Activated T-helper 2 cell treated with anti-CD3 and anti-CD28 coated beads, Interferon-gamma antibody, Interleukin-2, Interleukin-4, amounts not matched to agents 10 μg/mL and 5 μg/mL and 100 μg/mL, durations not matched to agents 14 hours and 24 hours and 36 hours (primary cell): ENCODE data around the gene JMJD7. TPM values are rescaled to one million over a fixed set of nuclear protein-coding genes. Genes with fewer than 3 reads are reported as not detected.

ENCODE experiments used
- DNase-seq: peaks from one replicate; pipeline ENCODE4 v3.0.0; 2021; ENCODE audit warnings: low spot score
- H3K27ac Mint-ChIP-seq: one replicate; pipeline ENCODE4 v1.8.0; 2021; ENCODE audit warnings: mixed read lengths
- H3K27me3 Mint-ChIP-seq: one replicate; pipeline ENCODE4 v1.8.0; 2021; ENCODE audit warnings: low read depth, mixed read lengths
- H3K36me3 Mint-ChIP-seq: one replicate; pipeline ENCODE4 v1.8.0; 2021; ENCODE audit warnings: low read depth, mixed read lengths
- H3K4me1 Mint-ChIP-seq: one replicate; pipeline ENCODE4 v1.8.0; 2021; ENCODE audit warnings: low read depth, mixed read lengths
- H3K4me3 Mint-ChIP-seq: one replicate; pipeline ENCODE4 v1.8.0; 2021; ENCODE audit warnings: low read depth, mild to moderate bottlenecking, moderate library complexity, mixed read lengths
- H3K9me3 Mint-ChIP-seq: one replicate; pipeline ENCODE4 v1.8.0; 2021; ENCODE audit warnings: mixed read lengths
- intact Hi-C: fragments of 100-400 bp; cut with micrococcal nuclease; formaldehyde crosslinking; loops from one replicate; pipeline ENCODE4 v1.15.1; 2023
- total RNA-seq: library from RNA; stranded (reverse); gene quantifications from 2 replicates; pipeline ENCODE4 v1.2.3, GENCODE V29; 2022

The JMJD7 gene
- total RNA-seq, 1 donor from 2014 or later: 15.7 TPM

DNA sequence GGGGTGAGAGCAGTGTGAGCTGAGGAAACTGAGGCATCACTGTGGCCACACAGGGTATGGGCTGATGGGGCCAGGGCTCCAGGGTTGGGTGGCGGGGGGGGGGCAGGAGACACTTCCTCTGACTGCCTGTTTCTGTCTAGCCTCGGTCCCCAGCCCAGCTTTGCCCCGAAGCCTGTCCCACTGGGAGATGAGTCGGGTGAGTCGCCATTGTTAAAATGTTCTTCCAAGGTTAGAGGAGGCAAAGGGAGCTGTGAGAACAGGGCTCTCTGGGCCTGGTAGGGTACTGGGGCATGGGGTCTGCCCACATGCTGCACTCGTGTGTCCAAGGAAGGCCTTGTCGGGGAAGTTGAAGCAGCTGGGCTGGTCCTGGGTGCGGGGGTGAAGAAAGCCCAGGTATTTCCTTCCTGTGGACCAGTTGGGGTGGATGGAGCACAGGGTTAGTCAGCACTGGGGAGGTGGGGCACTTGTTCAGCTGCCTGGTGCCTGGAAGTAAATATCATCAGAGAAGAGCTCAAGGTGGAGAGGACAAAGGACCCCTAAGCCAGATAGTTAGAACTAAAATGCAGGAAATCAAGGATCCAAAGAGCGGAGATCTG is 8.3 kb upstream of the JMJD7 start:
- no peak for DNase-seq

DNA sequence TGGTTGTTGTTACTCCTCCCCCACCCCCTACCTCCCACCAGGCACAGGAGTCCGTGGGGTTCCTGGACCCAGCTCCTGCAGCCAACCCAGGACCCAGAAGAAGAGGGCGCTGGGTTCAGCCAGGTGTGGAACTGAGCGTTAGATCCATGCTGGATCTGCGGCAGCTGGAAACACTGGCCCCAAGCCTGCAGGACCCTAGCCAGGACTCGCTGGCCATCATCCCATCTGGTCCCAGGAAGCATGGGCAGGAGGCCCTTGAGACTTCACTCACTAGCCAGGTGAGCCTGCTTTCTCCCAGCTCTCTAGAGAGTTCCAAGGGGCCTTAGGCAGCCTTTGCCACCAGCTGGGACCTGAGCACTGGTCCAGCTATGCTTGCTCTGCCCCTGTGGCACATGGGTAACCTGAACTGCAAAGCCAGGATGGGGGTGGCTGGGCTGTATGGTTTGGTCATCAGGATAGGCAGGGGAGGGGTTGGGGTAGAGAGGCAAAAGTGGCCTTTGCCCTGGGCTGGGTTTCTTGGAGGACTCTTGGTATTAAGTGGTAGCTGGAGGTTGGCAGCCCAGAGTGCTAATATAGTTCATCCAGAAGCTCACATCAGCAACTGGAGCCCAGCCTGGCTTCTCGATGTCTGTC is 7.0 kb upstream of the JMJD7 start:
- H3K27me3 Mint-ChIP-seq: no peaks in the 10 kb centered on the region
- no peaks in the 10 kb centered on the region for H3K9me3 Mint-ChIP-seq
- no peak overlapping the region for H3K4me3 Mint-ChIP-seq
- intact Hi-C loops: no loop called here
- DNase-seq: no peak
- H3K4me1 Mint-ChIP-seq: no peaks in the 10 kb centered on the region
- H3K36me3 Mint-ChIP-seq: peaks cover 34% of the 10 kb centered on the region
- H3K27ac Mint-ChIP-seq: no peak overlapping the region

More for the DNA sequence above, 8.3 kb upstream of the JMJD7 start:
- H3K4me3 Mint-ChIP-seq: no peak overlapping the region
- peaks cover 39% of the 10 kb centered on the region for H3K36me3 Mint-ChIP-seq
- H3K27ac Mint-ChIP-seq: peak overlapping the region; percentile 35
- H3K27me3 Mint-ChIP-seq: no peaks in the 10 kb centered on the region
- H3K9me3 Mint-ChIP-seq: no peaks in the 10 kb centered on the region
- intact Hi-C loops: no loop called here
- H3K4me1 Mint-ChIP-seq: no peaks in the 10 kb centered on the region

DNA sequence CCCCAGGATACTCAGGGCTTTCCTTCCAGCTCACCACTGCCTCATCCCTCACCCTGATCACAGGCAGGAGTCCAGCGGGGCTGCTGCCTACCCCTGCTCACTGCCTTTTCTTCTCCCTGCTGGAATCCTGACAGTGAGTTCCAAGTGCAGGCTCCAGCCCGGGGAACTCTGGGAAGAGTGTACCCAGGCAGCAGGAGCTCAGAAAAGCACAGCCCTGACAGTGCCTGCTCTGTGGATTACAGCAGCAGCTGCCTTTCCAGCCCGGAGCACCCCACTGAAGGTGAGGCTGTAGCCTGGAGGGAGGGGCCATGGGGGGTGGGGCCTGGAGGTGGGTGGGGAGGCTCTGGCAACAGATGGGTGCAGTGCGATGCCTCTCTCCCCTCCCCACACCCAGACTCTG is 6.1 kb upstream of the JMJD7 start:
- Mint-ChIP-seq H3K4me3 (no peak overlapping the region), H3K27ac (no peak overlapping the region), H3K27me3 (no peaks in the 10 kb centered on the region), H3K9me3 (no peaks in the 10 kb centered on the region), H3K4me1 (no peaks in the 10 kb centered on the region), H3K36me3 (peaks cover 32% of the 10 kb centered on the region)
- no peak for DNase-seq
- intact Hi-C loops: no loop called here

DNA sequence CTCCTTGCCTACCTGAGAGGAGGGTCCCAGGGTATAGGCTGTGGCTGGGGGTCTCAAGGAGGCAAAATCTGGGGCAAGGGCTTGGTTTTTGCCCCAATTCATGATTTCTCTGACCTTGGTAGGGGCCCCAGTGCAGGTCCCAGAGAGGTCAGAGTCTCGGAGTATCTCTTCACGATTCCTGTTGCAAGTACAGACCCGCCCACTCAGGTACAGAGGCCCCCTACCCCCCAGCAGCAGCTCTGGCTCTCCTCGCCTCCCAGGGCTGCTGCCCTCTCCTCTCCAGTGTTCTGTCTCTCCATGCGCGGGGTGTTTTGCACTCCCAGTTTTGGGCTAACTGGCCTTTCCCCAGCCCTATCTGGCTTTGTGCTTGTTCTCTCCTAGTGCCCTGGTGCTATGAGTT is 5.4 kb upstream of the JMJD7 start:
- intact Hi-C loops: no loop called here
- no peaks in the 10 kb centered on the region for H3K4me1 Mint-ChIP-seq
- H3K9me3 Mint-ChIP-seq: no peaks in the 10 kb centered on the region
- no peak for DNase-seq
- H3K4me3 Mint-ChIP-seq: no peak overlapping the region
- H3K36me3 Mint-ChIP-seq: peaks cover 32% of the 10 kb centered on the region
- H3K27ac Mint-ChIP-seq: no peak overlapping the region
- no peaks in the 10 kb centered on the region for H3K27me3 Mint-ChIP-seq

DNA sequence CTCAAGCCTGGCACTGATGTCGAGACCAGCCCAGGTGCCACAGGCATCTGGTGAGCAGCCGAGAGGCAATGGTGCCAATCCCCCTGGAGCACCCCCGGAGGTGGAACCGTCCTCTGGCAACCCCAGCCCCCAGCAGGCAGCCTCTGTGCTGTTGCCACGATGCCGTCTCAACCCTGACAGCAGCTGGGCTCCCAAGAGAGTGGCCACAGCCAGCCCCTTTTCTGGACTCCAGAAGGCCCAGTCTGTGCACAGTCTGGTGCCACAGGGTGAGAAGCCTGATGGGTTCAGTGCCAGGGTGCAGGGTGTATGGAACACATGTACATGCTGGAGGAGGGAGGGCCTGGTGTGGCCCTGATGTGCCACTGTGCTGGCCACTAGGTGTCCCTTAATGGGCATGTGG is 4.9 kb upstream of the JMJD7 start:
- H3K27ac Mint-ChIP-seq: no peak overlapping the region
- H3K4me3 Mint-ChIP-seq: no peak overlapping the region
- H3K36me3 Mint-ChIP-seq: peaks cover 34% of the 10 kb centered on the region
- no peaks in the 10 kb centered on the region for H3K27me3 Mint-ChIP-seq
- intact Hi-C loops: no loop called here
- H3K9me3 Mint-ChIP-seq: no peaks in the 10 kb centered on the region
- peaks cover 2% of the 10 kb centered on the region for H3K4me1 Mint-ChIP-seq
- no peak for DNase-seq

DNA sequence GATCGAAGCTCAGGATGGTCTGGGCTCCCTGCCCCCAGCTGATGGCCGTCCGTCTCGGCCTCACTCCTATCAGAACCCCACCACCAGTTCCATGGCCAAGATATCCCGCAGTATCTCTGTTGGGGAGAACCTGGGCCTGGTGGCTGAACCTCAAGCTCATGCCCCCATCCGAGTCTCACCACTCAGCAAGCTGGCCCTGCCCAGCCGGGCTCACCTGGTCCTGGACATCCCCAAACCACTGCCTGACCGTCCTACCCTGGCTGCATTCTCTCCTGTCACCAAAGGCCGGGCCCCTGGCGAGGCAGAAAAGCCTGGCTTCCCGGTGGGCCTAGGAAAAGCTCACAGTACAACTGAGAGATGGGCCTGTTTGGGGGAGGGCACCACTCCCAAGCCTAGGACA is 4.4 kb upstream of the JMJD7 start:
- intact Hi-C loops: no loop called here
- Mint-ChIP-seq H3K36me3 (peaks cover 29% of the 10 kb centered on the region), H3K9me3 (no peaks in the 10 kb centered on the region), H3K27me3 (no peaks in the 10 kb centered on the region), H3K27ac (no peak overlapping the region), H3K4me1 (peaks cover 4% of the 10 kb centered on the region), H3K4me3 (no peak overlapping the region)
- DNase-seq: no peak

DNA sequence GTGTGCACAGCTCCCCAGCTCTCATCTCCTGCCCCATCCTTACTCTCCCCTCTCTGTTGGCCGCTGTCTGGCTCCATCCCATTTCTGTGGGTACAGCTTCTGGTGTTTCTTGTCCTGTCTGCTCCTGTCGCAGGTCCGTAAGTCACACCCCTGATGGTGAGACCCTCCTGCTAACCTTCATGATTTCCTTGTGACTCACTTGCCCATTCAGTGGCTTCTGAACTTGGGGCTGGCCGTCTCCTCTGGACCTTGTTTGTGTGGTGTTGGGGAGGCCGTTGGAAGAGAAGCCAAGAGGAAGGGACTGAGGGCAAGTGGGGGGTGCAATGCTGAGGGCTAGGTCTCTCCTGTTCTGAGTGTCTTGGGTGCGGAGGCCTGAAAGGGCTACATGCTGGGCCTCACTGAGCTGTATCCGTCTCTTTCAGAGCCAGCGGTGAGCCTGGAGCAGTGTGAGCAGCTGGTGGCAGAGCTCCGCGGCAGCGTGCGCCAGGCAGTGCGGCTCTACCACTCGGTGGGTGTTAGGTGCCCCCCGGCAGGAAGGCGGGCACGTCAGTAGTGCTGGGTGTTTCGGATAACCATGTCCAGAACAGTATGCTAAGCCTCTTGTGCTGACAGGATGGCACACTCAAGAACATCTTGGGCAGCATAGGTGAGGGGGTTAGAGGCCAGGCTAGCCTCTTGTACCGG is 3.7 kb upstream of the JMJD7 start:
- no peak overlapping the region for H3K27ac Mint-ChIP-seq
- H3K4me1 Mint-ChIP-seq: peaks cover 9% of the 10 kb centered on the region
- H3K36me3 Mint-ChIP-seq: peaks cover 27% of the 10 kb centered on the region
- no peak for DNase-seq
- H3K4me3 Mint-ChIP-seq: no peak overlapping the region
- no peaks in the 10 kb centered on the region for H3K9me3 Mint-ChIP-seq
- no peaks in the 10 kb centered on the region for H3K27me3 Mint-ChIP-seq
- intact Hi-C loops: no loop called here

DNA sequence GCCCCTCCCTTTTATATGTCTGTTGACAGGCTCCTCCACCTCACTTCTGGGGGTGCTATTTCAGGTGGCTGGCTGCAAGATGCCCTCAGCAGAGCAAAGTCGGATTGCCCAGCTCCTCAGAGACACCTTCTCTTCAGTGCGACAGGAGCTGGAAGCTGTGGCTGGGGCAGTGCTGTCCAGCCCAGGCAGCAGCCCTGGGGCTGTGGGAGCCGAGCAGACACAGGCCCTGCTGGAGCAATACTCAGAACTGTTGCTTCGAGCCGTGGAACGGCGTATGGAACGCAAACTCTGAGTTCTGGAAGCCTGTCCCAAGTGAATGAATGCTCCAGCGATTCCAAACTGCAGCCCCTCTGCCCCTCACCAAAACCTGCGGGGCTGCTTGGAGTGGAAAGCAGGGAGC is 2.7 kb upstream of the JMJD7 start:
- H3K9me3 Mint-ChIP-seq: no peaks in the 10 kb centered on the region
- H3K4me3 Mint-ChIP-seq: no peak overlapping the region
- H3K36me3 Mint-ChIP-seq: peaks cover 22% of the 10 kb centered on the region
- H3K27ac Mint-ChIP-seq: no peak overlapping the region
- H3K4me1 Mint-ChIP-seq: peaks cover 9% of the 10 kb centered on the region
- H3K27me3 Mint-ChIP-seq: no peaks in the 10 kb centered on the region
- no peak for DNase-seq
- intact Hi-C loops: loop anchor here (5.0 kb wide), 1 partner anchor 147 kb away; the partner anchor contains the start of gene EHD4

DNA sequence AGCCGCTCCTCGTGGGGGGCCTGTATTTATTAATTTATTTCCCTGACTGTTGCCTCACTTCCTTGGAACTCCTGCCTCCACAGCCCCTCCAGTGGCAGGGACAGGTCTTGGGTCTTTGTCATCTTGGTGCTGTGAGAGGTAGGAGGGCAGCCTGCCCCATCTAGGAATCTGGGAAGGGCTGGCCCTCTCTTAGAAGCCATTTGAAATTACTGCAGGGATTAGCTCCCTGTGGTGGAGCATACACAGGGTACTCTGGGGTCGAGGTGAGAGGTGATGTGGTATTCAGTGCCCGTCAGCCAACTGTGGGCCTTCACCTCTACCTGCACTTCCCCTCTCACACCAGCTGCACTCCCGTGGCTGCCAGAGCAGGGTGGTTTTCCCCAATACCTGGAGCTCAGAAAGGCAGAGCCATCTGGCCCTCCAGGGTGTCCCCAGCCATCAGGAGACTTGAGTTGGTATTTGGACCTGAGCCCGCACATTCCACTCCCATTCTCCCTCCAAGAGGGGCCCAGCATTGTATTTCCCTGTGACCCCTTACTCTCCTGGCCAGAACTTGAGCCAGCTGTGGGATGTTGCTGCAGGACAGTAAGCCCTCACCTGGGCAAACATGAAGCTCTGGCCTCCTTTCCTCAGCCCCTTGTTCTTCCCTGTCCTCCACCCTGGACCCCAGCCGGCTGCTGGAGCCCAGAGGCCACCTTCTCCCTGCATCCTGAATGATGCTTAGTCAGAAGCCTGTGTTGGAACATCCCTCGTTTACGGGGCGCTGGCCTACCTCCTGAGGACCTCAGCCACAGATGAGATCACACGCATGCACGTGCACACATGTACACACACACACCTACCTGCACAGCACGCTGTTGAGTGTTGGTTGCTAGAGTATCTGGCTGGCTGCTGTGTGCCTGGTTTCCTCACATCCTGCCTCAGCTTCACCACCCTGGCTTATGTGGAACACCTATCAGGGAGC is 2.0 kb upstream of the JMJD7 start:
- Mint-ChIP-seq H3K27me3 (no peaks in the 10 kb centered on the region), H3K27ac (no peak overlapping the region), H3K36me3 (peaks cover 22% of the 10 kb centered on the region), H3K4me3 (peak overlapping the region; percentile 64), H3K9me3 (no peaks in the 10 kb centered on the region), H3K4me1 (peaks cover 12% of the 10 kb centered on the region)
- intact Hi-C loops: loop anchor here (5.0 kb wide), 1 partner anchor 146 kb away; the partner anchor contains the start of gene EHD4
- DNase-seq: no peak

DNA sequence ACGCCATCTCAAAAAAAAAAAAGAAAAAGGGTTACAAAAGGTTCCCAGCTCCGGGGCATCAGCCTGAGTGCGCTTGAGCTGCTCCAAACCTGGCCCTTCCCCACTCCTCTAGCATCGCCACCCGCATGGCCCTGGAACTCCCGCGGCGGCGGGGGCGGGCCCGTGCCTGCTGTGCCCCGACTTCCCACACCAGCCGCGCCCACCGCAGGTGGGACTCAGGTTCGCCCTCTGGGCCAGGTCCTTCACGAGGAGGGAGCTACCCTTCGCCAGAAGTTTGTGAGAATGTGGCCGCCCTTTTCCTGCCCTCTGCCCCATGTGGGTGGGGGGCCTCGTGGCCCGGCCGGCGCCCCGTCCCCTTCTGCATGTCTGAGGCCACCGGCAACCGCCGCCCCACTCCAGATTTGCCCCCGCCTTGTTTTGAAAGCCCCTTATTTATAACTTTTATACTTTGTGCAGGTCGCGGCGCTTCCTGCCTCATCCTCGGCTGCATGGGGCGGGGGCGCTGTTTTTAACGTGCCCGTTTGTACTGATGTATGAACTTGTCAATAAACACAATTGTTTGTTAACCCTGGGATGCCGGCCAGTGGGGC is 507 bp upstream of the JMJD7 start:
- intact Hi-C loops: loop anchor here (5.0 kb wide), 1 partner anchor 145 kb away; the partner anchor contains the start of gene EHD4
- H3K9me3 Mint-ChIP-seq: no peaks in the 10 kb centered on the region
- H3K27me3 Mint-ChIP-seq: no peaks in the 10 kb centered on the region
- peaks cover 26% of the 10 kb centered on the region for H3K36me3 Mint-ChIP-seq
- peak overlapping the region; percentile 77 for H3K27ac Mint-ChIP-seq
- peaks cover 25% of the 10 kb centered on the region for H3K4me1 Mint-ChIP-seq
- no peak for DNase-seq
- H3K4me3 Mint-ChIP-seq: peak overlapping the region; percentile 95

DNA sequence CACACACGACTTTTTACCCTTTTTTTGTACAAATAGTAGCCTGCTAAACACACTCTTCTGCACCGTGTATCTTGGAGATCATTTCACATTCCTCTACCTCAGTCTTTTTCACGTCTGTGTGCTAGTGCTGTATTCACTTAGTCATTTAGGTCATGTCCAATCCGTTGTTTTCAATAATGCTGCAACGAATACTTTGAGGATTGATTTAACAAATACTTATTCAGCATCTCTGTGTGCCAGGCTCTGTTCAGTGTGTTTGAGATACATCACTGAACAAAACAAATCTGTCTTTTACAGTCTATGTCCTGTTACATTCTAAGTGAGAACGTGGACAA is 882 bp downstream of the JMJD7 start:
- Mint-ChIP-seq H3K4me1 (peaks cover 36% of the 10 kb centered on the region), H3K27ac (peak overlapping the region; percentile 72), H3K27me3 (no peaks in the 10 kb centered on the region), H3K9me3 (no peaks in the 10 kb centered on the region), H3K4me3 (peak overlapping the region; percentile 95), H3K36me3 (peaks cover 28% of the 10 kb centered on the region)
- DNase-seq: no peak
- intact Hi-C loops: loop anchor here (5.0 kb wide), 1 partner anchor 144 kb away; the partner anchor contains the start of gene EHD4

DNA sequence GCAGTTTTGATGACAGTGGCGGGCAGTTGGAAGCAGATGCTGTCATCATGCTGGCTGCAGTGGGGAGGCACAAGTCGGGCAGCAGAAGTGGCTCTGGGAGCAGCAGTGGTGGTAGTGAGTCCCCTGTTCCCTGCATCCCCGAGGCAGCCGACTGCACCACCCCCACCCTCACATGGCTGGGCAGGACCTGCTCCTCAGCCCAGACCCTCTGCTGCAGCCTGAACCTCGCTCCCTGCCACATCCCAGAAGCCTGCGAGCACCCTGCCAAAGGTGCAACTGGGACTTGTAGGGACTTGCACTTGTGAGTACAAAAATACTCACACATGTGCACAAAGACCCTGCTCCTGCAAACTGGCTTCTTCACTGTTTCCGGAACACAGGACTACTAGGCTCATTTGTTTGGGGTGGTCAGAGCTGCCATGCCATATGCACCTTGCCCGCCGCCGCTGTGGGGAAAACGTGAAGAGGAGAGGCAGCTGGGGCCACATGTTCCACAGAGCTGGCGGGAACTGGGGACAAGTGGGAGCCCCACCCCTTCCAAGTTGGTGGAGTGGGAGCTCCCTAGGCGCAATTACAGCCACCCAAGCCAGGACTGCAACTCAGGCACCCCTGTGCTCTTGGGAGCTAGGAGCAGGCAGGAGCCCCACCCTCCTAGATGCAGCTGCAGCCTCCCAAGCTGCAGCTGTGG is 2.2 kb downstream of the JMJD7 start:
- no peak overlapping the region for H3K27ac Mint-ChIP-seq
- peaks cover 40% of the 10 kb centered on the region for H3K4me1 Mint-ChIP-seq
- H3K36me3 Mint-ChIP-seq: peaks cover 23% of the 10 kb centered on the region
- H3K27me3 Mint-ChIP-seq: no peaks in the 10 kb centered on the region
- intact Hi-C loops: loop anchor here (5.0 kb wide), 1 partner anchor 142 kb away; the partner anchor contains the start of gene EHD4
- DNase-seq: no peak
- no peak overlapping the region for H3K4me3 Mint-ChIP-seq
- no peaks in the 10 kb centered on the region for H3K9me3 Mint-ChIP-seq
